RKO (cell line): ENCODE results near the gene DCDC2.
"Not testable (repeated sequence)": the region's sequence is repeated elsewhere in the genome, so short reads cannot be mapped to it uniquely, and the experiment has no call there.

Source experiments
- DNase-seq: peaks from one replicate; pipeline ENCODE4 v3.0.0-alpha.2; 2016; ENCODE audit warnings: low spot score

The DCDC2 gene

GRCh38 chr6:24147511-24148153 is 210.2 kb downstream of the DCDC2 start:
- no peak for DNase-seq

- DNase-seq = no peak
Observed at GRCh38 chr6:24146871-24147270, 211.0 kb downstream of the DCDC2 start.

DNA sequence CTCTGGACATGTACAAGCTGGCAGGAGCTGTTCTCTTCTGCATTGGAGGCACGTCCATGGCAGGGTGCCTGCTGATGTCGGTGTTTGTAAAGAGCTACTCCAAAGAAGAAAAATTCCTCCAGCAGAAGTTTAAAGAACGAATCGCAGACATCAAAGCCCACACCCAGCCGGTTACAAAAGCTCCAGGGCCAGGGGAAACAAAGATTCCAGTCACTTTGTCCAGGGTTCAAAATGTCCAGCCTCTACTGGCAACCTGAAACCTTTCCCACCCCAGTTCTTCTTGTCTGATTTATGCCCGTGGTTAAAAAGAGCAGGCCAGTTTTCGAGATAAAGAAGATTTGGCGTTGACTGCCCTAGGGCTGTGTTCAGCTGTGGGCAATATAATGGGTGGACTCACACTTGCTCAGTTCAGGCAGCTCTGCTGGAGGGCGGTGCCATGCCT is 212.1 kb downstream of the DCDC2 start:
- DNase-seq = no peak

GRCh38 chr6:24142733-24143132 is 215.1 kb downstream of the DCDC2 start:
- not testable (repeated sequence) for DNase-seq

DNA sequence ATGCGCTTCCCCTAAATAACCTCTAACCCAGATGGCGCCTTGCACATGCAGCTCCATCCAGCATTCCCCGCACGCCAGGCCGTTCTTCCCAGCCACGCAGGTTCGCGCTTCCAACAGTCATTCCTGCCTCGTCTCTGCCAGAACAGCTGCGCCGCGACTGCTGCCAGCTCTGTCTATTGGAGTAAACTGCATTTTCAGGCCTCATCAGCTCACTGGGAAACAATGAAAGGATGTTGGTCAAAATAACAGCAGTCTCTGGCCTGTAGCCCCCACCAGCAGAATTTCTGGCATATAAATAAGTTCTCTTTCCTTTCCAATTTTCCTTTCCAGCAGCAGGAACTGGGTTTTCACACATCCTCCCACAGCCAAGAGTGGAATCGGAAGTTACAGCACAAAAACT is 217.3 kb downstream of the DCDC2 start:
- DNase-seq = no peak

- no peak for DNase-seq
Observed at GRCh38 chr6:24139639-24140038, 218.2 kb downstream of the DCDC2 start.

- DNase-seq = no peak
Observed at GRCh38 chr6:24139080-24139479, 218.8 kb downstream of the DCDC2 start.

GRCh38 chr6:24131751-24132150 is 226.1 kb downstream of the DCDC2 start:
- no peak for DNase-seq

DNA sequence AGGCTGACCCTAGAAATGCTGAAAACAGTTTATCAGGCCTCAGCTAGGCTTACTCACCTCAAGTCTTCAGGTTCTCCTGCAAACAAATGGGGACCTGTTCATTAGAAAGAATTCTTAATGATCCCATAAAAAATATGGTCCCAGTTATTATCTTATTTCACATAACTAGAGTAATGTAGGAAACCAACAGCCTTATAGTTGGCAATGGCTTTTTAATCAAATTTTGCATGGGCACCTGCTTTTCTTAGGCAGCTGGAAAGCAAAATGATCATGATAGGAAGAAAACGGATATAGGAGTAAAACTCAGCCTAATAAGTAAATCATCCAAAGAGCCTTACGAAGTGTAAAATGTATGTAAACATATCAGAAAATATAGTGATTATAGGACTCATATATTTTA is 230.5 kb downstream of the DCDC2 start:
- DNase-seq = no peak

GRCh38 chr6:24126586-24127192 is 231.2 kb downstream of the DCDC2 start:
- DNase-seq = peak; percentile 69

- no peak for DNase-seq
Observed at GRCh38 chr6:24125980-24126379, 231.9 kb downstream of the DCDC2 start, which contains the start of gene NRSN1. Gene NRSN1 (plus strand): TSS chr6:24126215. CDS start chr6:24134328, 8,113 bp downstream.

DNA sequence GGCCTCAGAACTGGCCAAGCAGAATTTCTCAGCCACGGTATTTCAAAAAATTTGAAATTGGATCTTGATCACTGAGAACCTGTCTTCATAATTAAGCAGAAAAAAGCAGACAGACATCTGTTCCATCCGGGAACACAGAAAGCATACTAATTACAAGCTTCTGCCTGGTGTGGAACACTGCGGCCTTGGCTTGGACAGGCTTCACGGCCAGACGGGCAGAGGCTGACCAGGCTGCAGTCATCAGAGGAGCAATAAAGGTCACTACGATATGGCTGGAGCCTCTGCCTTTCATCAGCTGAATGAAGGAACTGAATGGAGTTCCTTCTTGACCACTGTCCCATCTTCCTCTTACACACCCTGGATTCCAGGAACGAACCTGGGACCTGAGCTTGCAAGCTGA is 235.7 kb downstream of the DCDC2 start:
- no peak for DNase-seq
